ENCODE measurements around the gene RPS17.
"Not testable (repeated sequence)": the region's sequence is repeated elsewhere in the genome, so short reads cannot be mapped to it uniquely, and the experiment has no call there.

RPS17 gene

DNA sequence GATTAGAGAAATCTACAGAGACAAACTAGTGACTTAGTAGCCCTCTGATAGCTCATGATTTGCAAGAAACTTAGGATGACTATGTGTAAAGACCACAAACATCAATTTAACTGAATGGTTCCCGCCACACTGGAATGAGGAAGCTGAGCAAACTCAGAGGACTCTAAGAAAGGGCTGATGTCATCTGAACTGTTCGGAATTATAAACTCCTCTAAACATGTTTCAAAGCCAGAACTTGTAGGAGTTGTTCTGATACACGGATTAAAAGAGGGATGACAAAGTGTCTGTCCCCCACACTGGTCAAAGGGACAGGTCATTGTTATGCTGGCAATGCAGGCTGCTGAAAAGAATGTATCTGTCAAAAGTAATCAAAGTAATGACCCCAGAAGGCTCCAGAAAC is 34.4 kb downstream of the RPS17 start:
- DNase-seq: not testable (repeated sequence)

DNA sequence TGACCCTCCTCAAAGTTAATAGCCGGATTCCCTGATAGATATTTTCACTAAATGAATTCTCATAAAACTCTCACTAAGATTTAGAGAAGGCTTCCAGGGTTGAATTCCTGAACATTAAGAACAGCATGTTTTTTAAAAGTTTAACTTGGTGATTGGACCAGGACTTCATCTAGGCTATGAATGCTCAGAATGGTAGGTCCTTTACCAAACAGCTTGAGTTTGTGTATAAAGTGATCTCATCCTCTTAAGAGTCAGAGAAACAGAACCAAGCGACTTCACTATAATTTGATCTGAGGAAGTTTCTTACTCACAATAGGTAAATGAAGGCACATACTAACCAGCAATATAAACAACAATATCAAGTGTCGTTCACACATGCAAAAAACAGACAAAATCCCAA is 36.2 kb downstream of the RPS17 start:
- not testable (repeated sequence) for DNase-seq

DNA sequence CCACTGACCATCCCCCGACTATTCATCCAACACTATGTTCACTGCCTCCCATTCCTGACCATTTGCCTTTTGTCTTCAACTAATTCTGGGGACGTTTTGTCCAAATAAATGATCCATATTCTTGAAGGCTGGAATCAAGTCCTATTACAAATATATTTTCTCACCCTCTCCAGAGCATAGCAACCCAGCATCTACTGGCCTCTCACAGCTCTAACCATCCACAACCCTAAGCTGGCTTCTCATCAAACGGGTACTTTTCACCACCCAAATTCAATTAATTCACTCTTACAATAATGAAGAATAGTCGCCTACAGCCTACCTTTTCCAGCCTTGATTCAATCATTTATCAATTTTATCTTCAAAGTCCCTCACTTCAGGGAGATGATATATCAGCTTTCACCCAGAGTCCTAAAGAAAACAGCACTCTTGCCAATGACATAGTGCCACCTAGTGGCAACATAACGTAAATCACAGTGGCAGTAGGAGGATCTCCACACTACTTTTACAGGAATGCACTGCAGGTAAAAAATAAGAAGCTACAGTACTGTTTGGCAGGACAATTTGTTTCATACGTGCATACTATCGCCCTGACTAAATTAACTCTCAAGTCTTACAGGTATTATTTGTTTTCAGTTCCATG is 37.4 kb downstream of the RPS17 start:
- DNase-seq: not testable (repeated sequence)

DNA sequence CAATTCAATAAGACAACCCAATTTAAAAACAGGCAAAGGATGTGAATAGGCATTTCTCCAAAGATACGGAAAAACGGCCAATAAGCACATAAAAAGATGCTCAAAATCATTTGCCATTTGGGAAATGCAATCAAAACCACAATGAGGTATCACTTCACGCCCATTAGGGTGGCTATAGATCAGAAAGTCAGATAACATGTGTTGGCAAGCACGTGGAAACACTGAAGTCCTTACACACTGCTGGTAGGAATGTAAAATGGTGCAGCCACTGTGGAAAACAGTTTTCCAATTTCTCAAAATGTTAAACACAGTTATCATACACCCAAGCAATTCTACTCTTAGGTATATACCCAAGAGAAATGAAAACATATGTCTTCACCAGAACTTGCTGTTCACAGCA is 39.5 kb downstream of the RPS17 start:
- not testable (repeated sequence) for DNase-seq

DNA sequence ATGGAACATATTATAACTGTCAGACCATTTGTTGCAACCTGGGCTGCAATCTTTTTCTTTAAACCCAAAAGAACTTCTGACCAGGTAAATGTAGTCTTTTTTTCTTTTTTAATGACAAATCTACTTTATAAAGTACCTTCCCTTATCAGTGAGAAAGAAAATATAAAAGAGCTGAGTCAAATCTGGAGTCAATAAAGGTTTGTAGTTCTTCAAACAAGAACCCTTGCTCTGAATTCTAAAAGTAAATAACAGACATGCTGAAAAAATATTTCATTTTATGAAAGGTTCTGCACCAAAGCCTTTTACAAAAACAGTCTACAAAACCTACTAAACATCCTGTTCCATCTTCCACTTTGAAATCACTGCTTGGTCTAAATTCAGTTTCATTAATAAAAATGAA is 42.3 kb downstream of the RPS17 start:
- not testable (repeated sequence) for DNase-seq

DNA sequence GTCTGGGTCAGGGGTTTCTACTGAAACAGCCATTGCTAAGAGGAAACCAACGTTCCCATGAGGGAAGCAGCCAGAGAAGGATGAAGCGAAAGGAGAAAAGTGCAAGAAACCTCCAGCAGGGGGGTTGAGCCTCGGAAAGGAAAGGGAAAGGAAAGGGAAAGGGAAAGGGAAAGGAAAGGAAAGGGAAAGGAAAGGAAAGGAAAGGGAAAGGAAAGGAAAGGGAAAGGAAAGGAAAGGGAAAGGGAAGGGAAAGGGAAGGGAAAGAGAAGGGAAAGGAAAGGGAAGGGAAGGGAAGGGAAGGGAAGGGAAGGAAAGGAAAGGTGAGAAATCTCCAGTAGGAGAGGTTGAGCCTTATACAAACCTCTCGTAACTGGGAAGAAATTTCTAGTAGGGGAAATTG is 52.0 kb downstream of the RPS17 start:
- not testable (repeated sequence) for DNase-seq

DNA sequence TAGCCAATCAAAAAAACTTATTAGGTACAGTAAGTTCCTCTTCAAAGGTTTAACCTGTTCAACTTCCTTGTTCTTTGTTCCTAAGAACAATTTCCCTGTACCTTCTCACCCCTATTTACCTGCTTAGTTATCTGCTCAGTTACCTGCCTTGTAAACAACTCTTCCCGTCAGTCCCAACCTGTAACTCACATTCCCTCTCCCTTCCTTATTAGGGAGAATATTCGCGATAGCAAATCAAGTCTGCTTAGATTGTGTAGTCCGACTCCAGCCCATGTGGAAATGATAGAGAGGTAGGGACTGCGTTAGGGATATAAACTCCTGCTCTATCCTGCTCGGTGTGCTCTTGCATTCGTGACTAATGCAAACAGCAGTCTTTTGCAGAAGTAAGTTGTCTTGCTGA is 53.2 kb downstream of the RPS17 start:
- DNase-seq: not testable (repeated sequence)
